Mesenchymal stem cell (in vitro differentiated cells and primary cell): Measurements from ENCODE around the gene TRIM21.
"Not testable (repeated sequence)": the region's sequence is repeated elsewhere in the genome, so short reads cannot be mapped to it uniquely, and the experiment has no call there.

Experiments
- DNase-seq: peaks from one replicate; pipeline ENCODE4 v3.0.0-alpha.2; 2013
- H2AFZ ChIP-seq: one replicate; pipeline ENCODE4 v1.6.1; 2013; ENCODE audit warnings: low read depth, mild to moderate bottlenecking, control low read depth, inconsistent platforms, low read length, moderate library complexity
- H2AK5ac ChIP-seq: 2 replicates; pipeline ENCODE4 v1.6.1; 2013; ENCODE audit warnings: low read length, moderate library complexity, mild to moderate bottlenecking, inconsistent platforms; ENCODE audit not compliant: severe bottlenecking
- H2BK120ac ChIP-seq: one replicate; pipeline ENCODE4 v1.6.1; 2013; ENCODE audit warnings: low read depth, mild to moderate bottlenecking, inconsistent platforms, low read length, moderate library complexity
- H2BK12ac ChIP-seq, 2 experiments: one replicate each; pipeline ENCODE4 v1.6.1; 2013; ENCODE audit warnings: inconsistent platforms in 2 of 2, low read length in 2 of 2, mild to moderate bottlenecking in 2 of 2, moderate library complexity in 2 of 2, control low read depth in 1 of 2
- H2BK15ac ChIP-seq: one replicate; pipeline ENCODE4 v1.6.1; 2013; ENCODE audit warnings: mild to moderate bottlenecking, low read depth, inconsistent platforms; ENCODE audit not compliant: poor library complexity, severe bottlenecking
- H2BK5ac ChIP-seq: 2 replicates; pipeline ENCODE4 v1.6.1; 2013; ENCODE audit warnings: low read depth, mild to moderate bottlenecking, low read length, control low read depth, inconsistent platforms; ENCODE audit not compliant: poor library complexity, severe bottlenecking
- H3K14ac ChIP-seq, 2 experiments: one replicate each; pipeline ENCODE4 v1.6.1; 2013; ENCODE audit warnings: inconsistent platforms in 2 of 2, low read length in 2 of 2, control low read depth in 1 of 2, mild to moderate bottlenecking in 1 of 2, moderate library complexity in 1 of 2
- H3K18ac ChIP-seq, 2 experiments: one replicate each; pipeline ENCODE4 v1.6.1; 2013; ENCODE audit warnings: inconsistent platforms in 2 of 2, low read length in 2 of 2, control low read depth in 1 of 2, low read depth in 1 of 2, mild to moderate bottlenecking in 1 of 2
- H3K23ac ChIP-seq, 2 experiments: one replicate each; pipeline ENCODE4 v1.6.1; 2013; ENCODE audit warnings: inconsistent platforms in 2 of 2, low read length in 2 of 2, mild to moderate bottlenecking in 2 of 2, moderate library complexity in 2 of 2, control low read depth in 1 of 2
- H3K27ac ChIP-seq: 2 replicates; pipeline ENCODE4 v1.5.1; 2013; ENCODE audit warnings: mild to moderate bottlenecking, moderate library complexity, low read length, control low read depth, inconsistent platforms; ENCODE audit not compliant: poor library complexity, severe bottlenecking
- H3K27me3 ChIP-seq, 2 experiments: 2 replicates each; pipeline versions ENCODE4 v1.6.1 to v1.7.0; 2013; ENCODE audit warnings: low read length in 2 of 2, mild to moderate bottlenecking in 2 of 2, moderate library complexity in 2 of 2, control low read depth in 1 of 2, inconsistent platforms in 1 of 2; ENCODE audit not compliant: control insufficient read depth in 1 of 2, insufficient read depth in 1 of 2
- H3K36me3 ChIP-seq, 2 experiments: 2 replicates each; pipeline versions ENCODE4 v1.6.1 to v1.7.0; 2013; ENCODE audit warnings: low read length in 2 of 2, control low read depth in 1 of 2, inconsistent platforms in 1 of 2, low read depth in 1 of 2, mild to moderate bottlenecking in 1 of 2; ENCODE audit not compliant: insufficient read depth in 2 of 2, control insufficient read depth in 1 of 2
- H3K4ac ChIP-seq, 2 experiments: one replicate each; pipeline ENCODE4 v1.6.1; 2013; ENCODE audit warnings: inconsistent platforms in 2 of 2, low read length in 2 of 2, mild to moderate bottlenecking in 2 of 2, moderate library complexity in 2 of 2, control low read depth in 1 of 2, low read depth in 1 of 2
- H3K4me1 ChIP-seq: 2 replicates; pipeline ENCODE4 v1.6.1; 2013; ENCODE audit warnings: low read depth, low read length, control low read depth; ENCODE audit not compliant: control insufficient read depth, insufficient read depth
- H3K4me2 ChIP-seq: 2 replicates; pipeline ENCODE4 v1.6.1; 2013; ENCODE audit warnings: low read length, mild to moderate bottlenecking, inconsistent platforms; ENCODE audit not compliant: poor library complexity, severe bottlenecking
- H3K4me3 ChIP-seq, 2 experiments: 2 replicates each; pipeline versions ENCODE4 v1.5.1 to v1.7.0; 2013; ENCODE audit warnings: low read length in 2 of 2, mild to moderate bottlenecking in 2 of 2, control low read depth in 1 of 2, low read depth in 1 of 2; ENCODE audit not compliant: insufficient read depth in 1 of 2
- H3K79me1 ChIP-seq: replicated peaks from 2 replicates; pipeline ENCODE4 v1.6.1; 2013; ENCODE audit warnings: mild to moderate bottlenecking, control low read depth, low read length, inconsistent platforms; ENCODE audit not compliant: poor library complexity, severe bottlenecking
- H3K9ac ChIP-seq: 2 replicates; pipeline ENCODE4 v1.7.0; 2013; ENCODE audit warnings: mild to moderate bottlenecking, low read length, moderate library complexity
- H3K9me3 ChIP-seq: 2 replicates; pipeline ENCODE4 v1.7.0; 2013; ENCODE audit warnings: mild to moderate bottlenecking, low read length; ENCODE audit not compliant: control insufficient read depth
- H4K8ac ChIP-seq: one replicate; pipeline ENCODE4 v1.6.1; 2013; ENCODE audit warnings: inconsistent platforms, mild to moderate bottlenecking, low read length, moderate library complexity
- H4K91ac ChIP-seq: one replicate; pipeline ENCODE4 v1.6.1; 2013; ENCODE audit warnings: mild to moderate bottlenecking, low read length, inconsistent platforms
- WGBS: methylation state at CpG from one replicate; pipeline ENCODE4 v1.1.7; 2013; ENCODE audit warnings: mixed read lengths; 5-methylcytosine and 5-hydroxymethylcytosine counted together

Gene TRIM21

DNA sequence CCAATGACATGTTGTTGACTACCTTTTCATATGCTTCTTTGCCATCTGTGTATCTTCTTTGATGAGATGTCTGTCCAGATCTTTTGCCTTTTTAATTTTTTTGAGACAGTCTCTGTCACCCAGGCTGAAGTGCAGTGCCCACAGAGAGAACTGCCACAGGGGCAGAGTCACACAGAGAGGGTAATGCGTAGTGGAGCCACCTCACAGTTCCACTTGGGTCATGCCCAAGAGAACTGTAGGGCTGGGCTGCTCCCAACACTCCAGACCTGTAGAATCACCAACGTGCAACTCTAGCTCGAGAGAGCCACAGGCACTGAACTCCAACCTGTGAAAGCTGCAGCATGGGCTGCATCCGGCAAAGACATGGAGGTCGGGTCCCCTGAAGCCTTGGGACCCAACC lies 45.4 kb downstream of the TRIM21 start:
- H3K4me3 ChIP-seq, H2BK5ac ChIP-seq, H3K4me1 ChIP-seq, H3K36me3 ChIP-seq, H3K79me1 ChIP-seq, H3K9me3 ChIP-seq, H4K8ac ChIP-seq, H2BK12ac ChIP-seq, H4K91ac ChIP-seq, H2AK5ac ChIP-seq, H3K23ac ChIP-seq, H2BK15ac ChIP-seq, H3K9ac ChIP-seq, H3K4me2 ChIP-seq, DNase-seq, H3K4ac ChIP-seq, H3K14ac ChIP-seq, H2BK120ac ChIP-seq, H2AFZ ChIP-seq, H3K27ac ChIP-seq, H3K18ac ChIP-seq, H3K27me3 ChIP-seq: not testable (repeated sequence)
- no CpG with 5 or more reads among the region's 5 CpGs for WGBS

DNA sequence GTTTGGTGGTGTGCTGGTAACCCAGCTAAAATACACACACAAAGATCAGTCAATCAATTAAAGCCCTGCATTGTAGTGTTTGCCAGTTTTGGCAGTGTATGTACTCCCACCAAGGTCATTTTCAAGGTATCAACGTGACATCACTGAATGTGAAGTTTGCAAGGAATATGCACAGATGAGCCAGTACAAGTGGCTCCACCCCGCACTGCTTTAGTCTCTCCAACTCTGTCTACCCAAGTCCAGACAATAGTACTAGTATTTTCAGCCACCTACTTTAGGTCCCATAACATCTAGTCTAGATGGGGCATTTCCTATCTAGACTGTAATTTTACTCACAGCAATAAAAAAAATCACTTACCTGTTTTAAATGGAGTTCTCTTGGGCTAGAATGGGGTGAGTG lies 48.1 kb downstream of the TRIM21 start:
- not testable (repeated sequence) for H3K4me2 ChIP-seq, H3K4ac ChIP-seq, H3K9me3 ChIP-seq, H2BK12ac ChIP-seq, H3K9ac ChIP-seq, H2AK5ac ChIP-seq, H3K4me1 ChIP-seq, H3K4me3 ChIP-seq, H3K36me3 ChIP-seq, DNase-seq, H4K91ac ChIP-seq, H2BK5ac ChIP-seq, H3K79me1 ChIP-seq, H2BK15ac ChIP-seq, H2BK120ac ChIP-seq, H3K27me3 ChIP-seq, H3K18ac ChIP-seq, H3K27ac ChIP-seq, H3K23ac ChIP-seq, H2AFZ ChIP-seq, H4K8ac ChIP-seq, H3K14ac ChIP-seq
- WGBS = 90% methylated on average over 1 of the region's 2 CpGs
